Astrocyte (in vitro differentiated cells and primary cell): ENCODE measurements around the gene RMI2. TPM values are rescaled to one million over a fixed set of nuclear protein-coding genes. Genes with fewer than 3 reads are reported as not detected.

Source experiments
- DNase-seq: peaks from one replicate; pipeline ENCODE4 v3.0.0-alpha.2; 2010; ENCODE audit warnings: low read depth
- FAIRE-seq: peaks from 2 replicates; lab custom pipeline; 2011; peaks lifted over from hg19 to GRCh38; lab: Jason Lieb, UNC
- H2AFZ ChIP-seq: 2 replicates; pipeline ENCODE4 v1.6.0; 2012; ENCODE audit warnings: low read depth, low read length, inconsistent platforms
- H3K27ac ChIP-seq: 2 replicates; pipeline ENCODE4 v1.5.1; 2011; ENCODE audit warnings: low read depth, low read length, inconsistent platforms
- H3K27me3 ChIP-seq: 2 replicates; pipeline ENCODE4 v1.6.0; 2011; ENCODE audit warnings: low read length, inconsistent platforms; ENCODE audit not compliant: insufficient read depth
- H3K36me3 ChIP-seq: 2 replicates; pipeline ENCODE4 v1.5.1; 2011; ENCODE audit warnings: low read length, inconsistent platforms; ENCODE audit not compliant: insufficient read depth
- H3K4me1 ChIP-seq: 2 replicates; pipeline ENCODE4 v1.5.1; 2011; ENCODE audit warnings: low read length, inconsistent platforms; ENCODE audit not compliant: insufficient read depth
- H3K4me2 ChIP-seq: 2 replicates; pipeline ENCODE4 v1.6.0; 2012; ENCODE audit warnings: low read length, inconsistent platforms
- H3K4me3 ChIP-seq: 2 replicates; pipeline ENCODE4 v1.5.1; 2011; ENCODE audit warnings: low read depth, mild to moderate bottlenecking, low read length, inconsistent platforms; ENCODE audit not compliant: insufficient read depth
- H3K79me2 ChIP-seq: 2 replicates; pipeline ENCODE4 v1.6.0; 2012; ENCODE audit warnings: mild to moderate bottlenecking, low read length, inconsistent platforms; ENCODE audit not compliant: insufficient read depth
- H3K9ac ChIP-seq: 2 replicates; pipeline ENCODE4 v1.6.0; 2012; ENCODE audit warnings: mild to moderate bottlenecking, low read length, inconsistent platforms
- H3K9me3 ChIP-seq: 2 replicates; pipeline ENCODE4 v1.5.1; 2012; ENCODE audit warnings: low read depth, mild to moderate bottlenecking, low read length, inconsistent platforms; ENCODE audit not compliant: insufficient read depth
- H4K20me1 ChIP-seq: 2 replicates; pipeline ENCODE4 v1.6.0; 2012; ENCODE audit warnings: low read length, inconsistent platforms; ENCODE audit not compliant: insufficient read depth
- H3K27ac Mint-ChIP-seq: one replicate; pipeline ENCODE4 v1.8.0; 2021; ENCODE audit warnings: mild to moderate bottlenecking, mixed read lengths; ENCODE audit not compliant: unreplicated experiment
- H3K27me3 Mint-ChIP-seq: one replicate; pipeline ENCODE4 v1.8.0; 2021; ENCODE audit warnings: low read depth, mixed read lengths; ENCODE audit not compliant: unreplicated experiment
- H3K36me3 Mint-ChIP-seq: one replicate; pipeline ENCODE4 v1.8.0; 2021; ENCODE audit warnings: low read depth, mixed read lengths; ENCODE audit not compliant: unreplicated experiment
- H3K4me1 Mint-ChIP-seq: one replicate; pipeline ENCODE4 v1.8.0; 2021; ENCODE audit warnings: low read depth, mixed read lengths; ENCODE audit not compliant: unreplicated experiment
- H3K4me3 Mint-ChIP-seq: one replicate; pipeline ENCODE4 v1.8.0; 2021; ENCODE audit warnings: mild to moderate bottlenecking, moderate library complexity, mixed read lengths; ENCODE audit not compliant: unreplicated experiment
- H3K9me3 Mint-ChIP-seq: one replicate; pipeline ENCODE4 v1.8.0; 2021; ENCODE audit warnings: mild to moderate bottlenecking, mixed read lengths; ENCODE audit not compliant: unreplicated experiment
- EZH2 ChIP-seq: IDR thresholded peaks from 2 replicates; pipeline ENCODE4 v1.6.1; 2012; ENCODE audit warnings: mild to moderate bottlenecking, low read length, inconsistent platforms; ENCODE audit not compliant: insufficient read depth
- total RNA-seq: library from RNA; stranded (reverse); gene quantifications from 2 replicates; pipeline ENCODE4 v1.2.1, GENCODE V29; 2021
- TF ChIP-seq, protein P1 (sequence below): IDR thresholded peaks from 2 replicates; pipeline ENCODE4 v1.5.1; 2011; ENCODE audit warnings: low read depth, mild to moderate bottlenecking, inconsistent platforms, low read length, moderate library complexity; ENCODE audit not compliant: insufficient read depth

The RMI2 gene
- total RNA-seq, 1 donor from 2014 or later: 7.8 TPM

DNA sequence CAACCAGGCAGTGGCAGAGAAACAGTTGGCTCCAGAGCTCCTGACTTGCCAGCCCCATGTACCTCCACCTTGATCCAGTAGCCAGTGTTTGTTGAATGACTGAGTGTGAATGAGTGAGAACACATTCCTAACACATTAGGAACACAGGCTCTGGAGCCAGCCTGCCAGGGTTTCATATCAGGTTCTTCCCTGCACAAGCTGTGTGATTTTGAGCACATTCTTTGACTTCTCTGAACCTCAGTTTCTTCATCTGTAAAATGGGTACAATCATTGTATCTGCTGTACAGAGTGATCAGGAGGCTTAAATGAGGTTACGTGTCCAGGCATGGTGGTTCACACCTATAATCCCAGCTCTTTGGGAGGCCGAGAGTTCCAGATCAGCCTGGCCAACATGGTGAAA is 13.3 kb upstream of the RMI2 start:
- Histone ChIP-seq H3K27ac (no peak overlapping the region), H4K20me1 (no peaks in the 10 kb centered on the region), H3K27me3 (no peaks in the 10 kb centered on the region), H3K79me2 (no peaks in the 10 kb centered on the region), H3K9me3 (no peaks in the 10 kb centered on the region), H2AFZ (no peak overlapping the region), H3K4me1 (peaks cover 20% of the 10 kb centered on the region), H3K9ac (no peak overlapping the region), H3K36me3 (no peaks in the 10 kb centered on the region), H3K4me3 (no peak overlapping the region), H3K4me2 (no peak overlapping the region)
- Mint-ChIP-seq H3K9me3 (peaks cover 8% of the 10 kb centered on the region), H3K27ac (no peak overlapping the region), H3K36me3 (peaks cover 8% of the 10 kb centered on the region), H3K4me1 (peaks cover 25% of the 10 kb centered on the region), H3K4me3 (no peak overlapping the region), H3K27me3 (no peaks in the 10 kb centered on the region)
- no peak for DNase-seq
- TF ChIP-seq EZH2: no peak
- TF ChIP-seq, protein P1, sequence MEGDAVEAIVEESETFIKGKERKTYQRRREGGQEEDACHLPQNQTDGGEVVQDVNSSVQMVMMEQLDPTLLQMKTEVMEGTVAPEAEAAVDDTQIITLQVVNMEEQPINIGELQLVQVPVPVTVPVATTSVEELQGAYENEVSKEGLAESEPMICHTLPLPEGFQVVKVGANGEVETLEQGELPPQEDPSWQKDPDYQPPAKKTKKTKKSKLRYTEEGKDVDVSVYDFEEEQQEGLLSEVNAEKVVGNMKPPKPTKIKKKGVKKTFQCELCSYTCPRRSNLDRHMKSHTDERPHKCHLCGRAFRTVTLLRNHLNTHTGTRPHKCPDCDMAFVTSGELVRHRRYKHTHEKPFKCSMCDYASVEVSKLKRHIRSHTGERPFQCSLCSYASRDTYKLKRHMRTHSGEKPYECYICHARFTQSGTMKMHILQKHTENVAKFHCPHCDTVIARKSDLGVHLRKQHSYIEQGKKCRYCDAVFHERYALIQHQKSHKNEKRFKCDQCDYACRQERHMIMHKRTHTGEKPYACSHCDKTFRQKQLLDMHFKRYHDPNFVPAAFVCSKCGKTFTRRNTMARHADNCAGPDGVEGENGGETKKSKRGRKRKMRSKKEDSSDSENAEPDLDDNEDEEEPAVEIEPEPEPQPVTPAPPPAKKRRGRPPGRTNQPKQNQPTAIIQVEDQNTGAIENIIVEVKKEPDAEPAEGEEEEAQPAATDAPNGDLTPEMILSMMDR: no peak
- FAIRE-seq: no peak

DNA sequence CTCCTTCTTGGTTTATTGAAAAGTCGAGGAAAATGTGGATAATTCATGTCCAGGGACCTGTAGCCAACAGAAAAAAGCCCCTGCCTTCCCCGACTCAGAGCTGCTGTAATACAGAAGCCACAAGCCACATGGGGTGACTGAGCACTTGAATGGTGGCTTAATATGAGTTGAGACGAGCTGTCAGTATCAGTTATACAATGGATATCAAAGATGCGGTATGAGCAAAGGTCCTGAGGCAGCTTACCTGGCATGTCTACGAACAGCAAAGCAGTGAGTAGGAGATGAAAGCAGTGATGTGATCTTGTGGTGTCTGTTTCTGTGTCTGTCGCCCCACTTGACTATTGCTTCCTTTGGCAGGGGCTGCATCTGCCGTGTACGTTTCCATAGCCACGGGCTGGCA is 12.2 kb upstream of the RMI2 start:
- no peak for DNase-seq
- H3K9ac ChIP-seq: no peak overlapping the region
- H3K36me3 Mint-ChIP-seq: peaks cover 7% of the 10 kb centered on the region
- no peak overlapping the region for H3K27ac Mint-ChIP-seq
- H3K9me3 Mint-ChIP-seq: peaks cover 8% of the 10 kb centered on the region
- no peaks in the 10 kb centered on the region for H3K27me3 Mint-ChIP-seq
- TF ChIP-seq, protein P1: no peak
- no peak for TF ChIP-seq EZH2
- H3K4me3 Mint-ChIP-seq: no peak overlapping the region
- no peaks in the 10 kb centered on the region for H3K9me3 ChIP-seq
- H3K36me3 ChIP-seq: no peaks in the 10 kb centered on the region
- H4K20me1 ChIP-seq: no peaks in the 10 kb centered on the region
- H3K4me1 Mint-ChIP-seq: peaks cover 18% of the 10 kb centered on the region
- H2AFZ ChIP-seq: no peak overlapping the region
- H3K79me2 ChIP-seq: no peaks in the 10 kb centered on the region
- no peak overlapping the region for H3K4me2 ChIP-seq
- FAIRE-seq: no peak
- H3K27me3 ChIP-seq: no peaks in the 10 kb centered on the region
- H3K4me1 ChIP-seq: peaks cover 17% of the 10 kb centered on the region
- no peak overlapping the region for H3K4me3 ChIP-seq
- H3K27ac ChIP-seq: no peak overlapping the region

DNA sequence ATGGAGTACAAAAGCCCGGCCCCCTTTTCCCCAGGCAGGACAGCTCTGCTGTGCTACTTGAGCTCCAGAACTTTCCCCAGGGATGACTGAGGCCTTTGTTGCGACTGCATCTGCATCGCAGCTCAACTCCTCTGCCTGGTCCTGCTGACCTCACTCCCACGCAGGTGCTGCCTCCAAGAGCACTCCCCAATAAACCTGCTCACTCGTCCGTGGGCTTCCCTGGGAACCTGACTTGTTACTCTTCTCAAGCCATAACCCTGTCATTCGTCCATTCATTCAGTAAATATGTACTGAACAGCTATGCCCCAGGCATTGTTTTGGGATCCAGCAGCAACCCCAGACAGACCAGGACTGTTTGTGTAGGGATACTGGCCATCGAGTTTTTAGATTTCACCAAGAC is 11.6 kb upstream of the RMI2 start:
- Mint-ChIP-seq H3K36me3 (peaks cover 7% of the 10 kb centered on the region), H3K9me3 (peaks cover 8% of the 10 kb centered on the region), H3K27me3 (no peaks in the 10 kb centered on the region), H3K27ac (no peak overlapping the region), H3K4me3 (no peak overlapping the region), H3K4me1 (peaks cover 15% of the 10 kb centered on the region)
- H3K36me3 ChIP-seq: no peaks in the 10 kb centered on the region
- H3K4me1 ChIP-seq: peaks cover 10% of the 10 kb centered on the region
- H4K20me1 ChIP-seq: no peaks in the 10 kb centered on the region
- TF ChIP-seq, protein P1: no peak
- no peak for TF ChIP-seq EZH2
- H3K27ac ChIP-seq: no peak overlapping the region
- no peak overlapping the region for H2AFZ ChIP-seq
- H3K27me3 ChIP-seq: no peaks in the 10 kb centered on the region
- DNase-seq (peak; percentile 36), FAIRE-seq (no peak)
- H3K79me2 ChIP-seq: no peaks in the 10 kb centered on the region
- H3K4me2 ChIP-seq: no peak overlapping the region
- no peak overlapping the region for H3K4me3 ChIP-seq
- no peak overlapping the region for H3K9ac ChIP-seq
- H3K9me3 ChIP-seq: no peaks in the 10 kb centered on the region
